GM12878 (cell line): Measurements from ENCODE around the gene HAND2. TPM values are rescaled to one million over a fixed set of nuclear protein-coding genes. Genes with fewer than 3 reads are reported as not detected.

Experiments used
- BCL11A ChIP-seq: IDR thresholded peaks from 2 replicates; pipeline ENCODE4 v1.6.1; 2011; ENCODE audit warnings: low read depth, low read length
- BCLAF1 ChIP-seq: fragments of 450-650 bp; IDR thresholded peaks from 2 replicates; pipeline ENCODE4 v1.6.1; 2017; ENCODE audit warnings: antibody characterized with exemption, mild to moderate bottlenecking, moderate library complexity
- HDAC6 ChIP-seq: fragments of 200-600 bp; sonication (generic); IDR thresholded peaks from one replicate; pipeline ENCODE4 v1.8.0; 2017; ENCODE audit warnings: antibody characterized with exemption; ENCODE audit not compliant: unreplicated experiment
- POLR2AphosphoS5 ChIP-seq: IDR thresholded peaks from 2 replicates; pipeline ENCODE4 v1.6.1; 2011; ENCODE audit warnings: mild to moderate bottlenecking, low read length, inconsistent platforms
- SKIL ChIP-seq: fragments of 450-650 bp; IDR thresholded peaks from 2 replicates; pipeline ENCODE4 v1.6.1; 2017; ENCODE audit warnings: mild to moderate bottlenecking, low read depth, inconsistent platforms; ENCODE audit not compliant: poor library complexity, severe bottlenecking
- polyA plus RNA-seq, 11 experiments: library from polyadenylated mRNA; depleted of rRNA in 4 of 11; unstranded in 6 of 11; stranded (reverse) in 5 of 11; fragments of >200 nt; fragmentation: Nextera tagmentation in 4 of 11; fragmentation: Illumina TruSeq in 1 of 11; extraction: Ambion mirVana in 4 of 11; extraction: Trizol in 1 of 11; gene quantifications; 1 replicate in 1 of 11; 2 replicates in 10 of 11; pipeline versions ENCODE4 v1.2.1 to v1.2.3, GENCODE V29; 2011 to 2016; ENCODE audit warnings: inconsistent platforms in 2 of 11, missing spikeins in 2 of 11, low read depth in 1 of 11
- total RNA-seq, 4 experiments: library from RNA; depleted of rRNA in 3 of 4; stranded (reverse); fragments of >200 nt in 3 of 4; fragmentation: Illumina TruSeq in 1 of 4; extraction: Trizol in 1 of 4; gene quantifications; 2 replicates each; pipeline versions ENCODE4 v1.2.1 to v1.2.3, GENCODE V29; 2013 to 2021
- TF ChIP-seq, protein P1 (sequence below): IDR thresholded peaks from 2 replicates; pipeline ENCODE4 v1.6.1; 2012; ENCODE audit warnings: improper control_type of control experiment, low read depth, low read length; ENCODE audit not compliant: insufficient replicate concordance

HAND2 gene
- total and polyA plus RNA-seq, 10 of the 15 experiments (the other 5 are each of a cell fraction or from before 2014, with no cell fraction given), result 0.09 TPM; not detected in 9

- TF ChIP-seq BCLAF1 (no peak), BCL11A (no peak), POLR2AphosphoS5 (no peak), SKIL (no peak), HDAC6 (no peak)
- TF ChIP-seq, protein P1, sequence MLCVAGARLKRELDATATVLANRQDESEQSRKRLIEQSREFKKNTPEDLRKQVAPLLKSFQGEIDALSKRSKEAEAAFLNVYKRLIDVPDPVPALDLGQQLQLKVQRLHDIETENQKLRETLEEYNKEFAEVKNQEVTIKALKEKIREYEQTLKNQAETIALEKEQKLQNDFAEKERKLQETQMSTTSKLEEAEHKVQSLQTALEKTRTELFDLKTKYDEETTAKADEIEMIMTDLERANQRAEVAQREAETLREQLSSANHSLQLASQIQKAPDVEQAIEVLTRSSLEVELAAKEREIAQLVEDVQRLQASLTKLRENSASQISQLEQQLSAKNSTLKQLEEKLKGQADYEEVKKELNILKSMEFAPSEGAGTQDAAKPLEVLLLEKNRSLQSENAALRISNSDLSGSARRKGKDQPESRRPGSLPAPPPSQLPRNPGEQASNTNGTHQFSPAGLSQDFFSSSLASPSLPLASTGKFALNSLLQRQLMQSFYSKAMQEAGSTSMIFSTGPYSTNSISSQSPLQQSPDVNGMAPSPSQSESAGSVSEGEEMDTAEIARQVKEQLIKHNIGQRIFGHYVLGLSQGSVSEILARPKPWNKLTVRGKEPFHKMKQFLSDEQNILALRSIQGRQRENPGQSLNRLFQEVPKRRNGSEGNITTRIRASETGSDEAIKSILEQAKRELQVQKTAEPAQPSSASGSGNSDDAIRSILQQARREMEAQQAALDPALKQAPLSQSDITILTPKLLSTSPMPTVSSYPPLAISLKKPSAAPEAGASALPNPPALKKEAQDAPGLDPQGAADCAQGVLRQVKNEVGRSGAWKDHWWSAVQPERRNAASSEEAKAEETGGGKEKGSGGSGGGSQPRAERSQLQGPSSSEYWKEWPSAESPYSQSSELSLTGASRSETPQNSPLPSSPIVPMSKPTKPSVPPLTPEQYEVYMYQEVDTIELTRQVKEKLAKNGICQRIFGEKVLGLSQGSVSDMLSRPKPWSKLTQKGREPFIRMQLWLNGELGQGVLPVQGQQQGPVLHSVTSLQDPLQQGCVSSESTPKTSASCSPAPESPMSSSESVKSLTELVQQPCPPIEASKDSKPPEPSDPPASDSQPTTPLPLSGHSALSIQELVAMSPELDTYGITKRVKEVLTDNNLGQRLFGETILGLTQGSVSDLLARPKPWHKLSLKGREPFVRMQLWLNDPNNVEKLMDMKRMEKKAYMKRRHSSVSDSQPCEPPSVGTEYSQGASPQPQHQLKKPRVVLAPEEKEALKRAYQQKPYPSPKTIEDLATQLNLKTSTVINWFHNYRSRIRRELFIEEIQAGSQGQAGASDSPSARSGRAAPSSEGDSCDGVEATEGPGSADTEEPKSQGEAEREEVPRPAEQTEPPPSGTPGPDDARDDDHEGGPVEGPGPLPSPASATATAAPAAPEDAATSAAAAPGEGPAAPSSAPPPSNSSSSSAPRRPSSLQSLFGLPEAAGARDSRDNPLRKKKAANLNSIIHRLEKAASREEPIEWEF, result no peak
These were observed 42.6 kb upstream of the HAND2 start (continued) for GRCh38 chr4:173572493-173573129.
